Stimulated activated CD4-positive, alpha-beta T cell treated with anti-CD3 and anti-CD28 coated beads, Interleukin-1b, Interleukin-23, amount 100 ng/mL, for 24 hours (primary cell): ENCODE measurements around the gene PROX1.

ENCODE experiments used
- DNase-seq, 4 experiments: peaks; one replicate each; pipeline ENCODE4 v3.0.0-alpha.2; 2020; ENCODE audit warnings: low read depth in 4 of 4, low spot score in 1 of 4

The PROX1 gene

DNA sequence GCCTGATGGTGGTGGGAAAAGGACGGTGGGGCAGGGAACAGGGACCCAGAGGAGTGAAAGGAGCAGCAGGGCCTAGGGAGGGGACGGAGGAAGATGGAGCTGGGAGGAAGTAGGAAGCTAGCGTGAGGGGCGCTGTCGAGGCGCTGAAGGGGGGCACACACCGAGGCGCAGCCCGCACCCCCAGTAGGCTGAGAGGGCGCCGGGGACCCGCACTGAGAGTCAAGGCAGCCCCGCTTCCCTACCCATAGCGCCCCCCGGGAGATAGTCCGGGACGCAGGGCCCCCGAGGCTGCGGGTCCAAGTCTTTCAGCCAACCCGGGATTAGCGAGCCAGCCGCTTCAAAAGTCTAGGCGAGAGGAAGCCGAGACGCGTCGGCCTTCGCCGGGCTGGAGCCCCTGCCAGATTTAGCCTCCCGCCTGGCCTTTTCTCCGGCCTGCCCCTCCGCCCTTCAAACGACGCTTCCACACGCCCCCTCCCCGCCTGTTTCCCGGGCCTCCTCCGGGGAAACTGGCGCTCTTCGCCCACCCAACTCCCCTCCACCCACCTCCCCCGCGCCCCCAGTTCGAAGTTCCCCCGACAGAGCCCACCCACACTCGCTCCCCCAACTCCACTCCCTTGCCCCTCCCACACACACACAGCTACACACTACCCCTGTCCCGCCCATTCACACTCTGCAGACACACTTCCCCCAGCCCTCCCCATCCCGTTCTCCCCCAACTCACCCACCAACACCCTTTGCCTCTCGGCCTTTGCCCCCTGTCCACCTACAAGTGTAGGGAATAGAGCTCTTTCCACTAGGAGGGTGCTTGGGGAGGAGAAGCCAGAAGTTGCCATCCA lies 7.8 kb upstream of the PROX1 start:
- DNase-seq = no peak

DNA sequence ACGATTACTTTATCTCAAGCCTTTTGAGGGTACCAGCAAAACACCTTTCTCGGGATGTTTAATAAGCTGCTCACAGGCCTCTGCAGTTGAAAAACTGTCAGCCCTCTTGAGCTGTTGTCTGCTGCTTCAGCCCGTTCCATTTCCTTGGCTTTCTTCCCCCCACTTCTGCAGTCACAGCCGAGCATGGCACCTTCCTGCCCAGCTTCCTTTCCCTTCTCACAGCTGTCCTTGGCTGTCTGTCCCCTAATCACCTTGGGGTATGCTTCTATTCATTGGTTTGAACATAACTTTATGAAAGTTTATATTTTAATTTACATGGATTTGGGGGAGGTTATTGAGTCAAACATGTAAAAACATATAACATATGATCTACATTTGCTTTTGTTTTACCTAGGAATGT lies 6.9 kb upstream of the PROX1 start:
- no peak for DNase-seq

DNA sequence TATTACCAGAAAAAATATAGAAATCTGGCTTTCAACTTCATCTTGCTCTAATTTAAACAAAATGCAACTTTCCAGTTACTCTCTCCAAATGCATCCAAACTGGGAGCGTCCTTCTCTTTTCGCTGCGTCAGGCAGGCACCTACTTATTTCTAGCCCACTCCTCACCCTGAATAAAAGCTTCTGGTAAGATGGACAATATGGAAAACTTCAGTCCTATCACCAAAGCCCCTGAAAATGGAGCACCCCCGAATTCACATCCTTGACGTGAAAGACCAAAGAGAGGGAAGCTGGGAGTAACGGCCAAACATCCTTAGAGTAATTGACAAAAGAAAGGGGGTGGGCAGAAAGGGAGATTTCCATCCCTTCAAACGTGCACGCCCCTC lies 5.5 kb upstream of the PROX1 start:
- no peak for DNase-seq

DNA sequence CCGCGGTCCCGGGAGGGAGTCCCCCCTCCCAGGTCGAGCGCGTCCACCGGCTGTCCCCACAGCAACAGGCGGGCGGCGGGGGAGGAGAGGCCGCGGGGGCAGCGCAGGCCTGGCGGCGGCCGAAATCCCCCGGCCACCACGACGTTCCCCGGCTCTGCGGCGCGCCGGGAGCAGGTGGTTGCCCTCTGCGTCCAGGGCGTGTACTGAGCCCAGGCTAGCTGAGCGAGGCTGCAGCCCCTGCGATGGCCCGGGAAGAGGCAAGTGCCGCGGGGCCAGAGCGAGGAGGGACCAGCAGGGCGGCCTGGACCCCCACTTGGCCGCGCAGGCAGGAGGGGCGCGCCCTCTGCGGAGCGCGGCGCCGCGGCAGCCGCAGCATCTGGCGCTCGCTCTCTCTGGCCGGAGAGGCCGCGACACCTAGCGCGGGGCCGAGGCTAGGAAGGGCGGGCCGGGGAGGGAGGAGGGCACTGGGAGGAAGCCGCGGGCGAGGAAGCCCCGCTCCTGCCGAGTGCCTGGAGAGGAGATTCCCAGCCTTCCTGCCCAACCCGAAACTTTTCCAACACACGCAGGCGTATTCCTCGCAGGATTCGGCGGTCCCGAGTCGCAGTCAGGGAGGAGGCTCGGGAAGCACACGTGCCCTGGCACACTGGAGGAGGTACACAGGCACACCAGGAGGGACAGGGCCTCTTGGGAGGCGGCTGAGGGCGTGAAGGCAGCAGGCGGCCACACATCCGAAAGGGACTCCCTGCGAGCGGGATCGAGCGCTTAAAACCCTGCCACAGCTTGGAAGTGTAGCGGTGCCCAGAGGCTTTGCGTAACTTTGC lies 4.9 kb upstream of the PROX1 start:
- DNase-seq = no peak

DNA sequence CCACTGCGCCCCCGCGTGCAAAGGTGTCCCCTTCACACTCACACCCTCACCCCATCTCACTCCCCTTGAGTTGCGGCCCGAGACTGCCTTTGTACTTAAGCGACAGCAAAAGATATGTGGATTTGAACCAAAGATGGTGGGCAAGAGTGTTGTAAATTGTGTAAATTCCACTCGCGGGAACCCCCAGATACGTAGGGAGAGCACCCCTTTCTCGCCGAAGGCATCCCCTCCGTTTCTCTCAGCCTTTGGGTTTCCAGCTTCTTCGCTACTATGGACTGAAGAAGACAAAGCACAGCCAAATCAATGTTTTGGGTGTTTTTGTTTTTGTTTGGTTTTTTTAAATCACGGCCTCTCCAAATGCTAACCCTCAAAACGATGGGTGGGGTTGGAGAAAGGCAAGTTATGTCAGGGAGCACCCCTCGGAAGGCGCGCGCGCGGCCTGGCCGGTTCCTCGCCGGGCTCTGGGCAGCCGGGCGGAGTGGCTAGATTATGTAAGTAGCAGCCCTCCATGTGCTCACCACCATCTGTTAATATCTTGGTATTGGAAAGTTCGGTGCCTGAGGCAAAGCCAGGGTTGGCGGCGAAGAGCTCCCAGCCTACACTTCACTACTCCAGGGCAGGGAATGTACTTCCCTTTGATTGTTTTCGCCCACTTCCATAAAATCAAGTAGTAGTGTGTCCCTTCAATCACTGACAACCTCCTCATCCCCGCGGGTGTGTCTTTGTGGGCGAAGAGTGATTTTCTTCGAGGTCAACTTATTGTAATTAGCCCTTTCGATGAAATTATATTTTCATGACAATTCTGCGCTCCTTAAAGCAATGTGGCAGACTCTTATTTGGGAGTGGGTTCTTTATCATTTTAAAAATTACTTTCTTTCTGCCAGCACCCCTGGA lies 4.0 kb upstream of the PROX1 start:
- no peak for DNase-seq

DNA sequence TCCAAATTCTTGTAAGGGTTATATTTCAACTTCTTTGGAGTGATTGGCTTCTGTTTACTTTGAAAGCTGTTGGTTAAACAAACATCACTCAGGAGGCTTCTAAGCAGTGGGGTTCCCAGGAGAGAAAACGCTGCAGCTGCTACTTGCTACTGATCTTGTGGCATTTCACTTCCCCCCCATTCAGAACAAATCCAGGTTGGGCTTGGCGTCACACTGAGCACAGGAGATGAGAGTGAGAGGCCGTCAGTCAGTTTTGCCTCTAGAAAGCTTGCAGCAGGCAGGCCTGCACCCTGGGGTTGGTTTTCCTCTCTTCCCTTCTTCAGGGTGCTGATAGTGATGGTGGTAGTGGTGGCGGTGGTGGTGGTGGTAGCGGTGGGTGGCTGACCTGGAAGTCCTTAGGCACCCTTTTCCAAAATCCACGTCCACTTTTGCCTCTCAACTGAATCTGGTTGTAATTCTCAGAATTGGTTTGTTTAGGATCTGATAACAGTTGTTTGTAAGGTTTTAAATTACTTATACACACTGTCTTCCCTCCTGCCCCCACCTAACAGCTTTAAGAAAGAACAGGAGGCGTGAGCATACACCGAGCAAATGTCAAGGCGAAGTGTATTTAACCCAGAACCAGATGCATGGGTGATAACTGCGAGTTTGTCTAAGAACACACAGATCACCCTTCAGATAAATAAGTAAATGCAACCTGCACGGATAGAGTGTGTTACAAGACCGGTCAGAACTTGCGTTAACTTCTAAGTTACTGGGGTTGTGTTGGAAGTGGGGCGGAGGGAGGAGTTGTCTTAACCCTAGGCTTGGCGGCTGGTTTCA lies 3.2 kb upstream of the PROX1 start:
- DNase-seq = no peak

DNA sequence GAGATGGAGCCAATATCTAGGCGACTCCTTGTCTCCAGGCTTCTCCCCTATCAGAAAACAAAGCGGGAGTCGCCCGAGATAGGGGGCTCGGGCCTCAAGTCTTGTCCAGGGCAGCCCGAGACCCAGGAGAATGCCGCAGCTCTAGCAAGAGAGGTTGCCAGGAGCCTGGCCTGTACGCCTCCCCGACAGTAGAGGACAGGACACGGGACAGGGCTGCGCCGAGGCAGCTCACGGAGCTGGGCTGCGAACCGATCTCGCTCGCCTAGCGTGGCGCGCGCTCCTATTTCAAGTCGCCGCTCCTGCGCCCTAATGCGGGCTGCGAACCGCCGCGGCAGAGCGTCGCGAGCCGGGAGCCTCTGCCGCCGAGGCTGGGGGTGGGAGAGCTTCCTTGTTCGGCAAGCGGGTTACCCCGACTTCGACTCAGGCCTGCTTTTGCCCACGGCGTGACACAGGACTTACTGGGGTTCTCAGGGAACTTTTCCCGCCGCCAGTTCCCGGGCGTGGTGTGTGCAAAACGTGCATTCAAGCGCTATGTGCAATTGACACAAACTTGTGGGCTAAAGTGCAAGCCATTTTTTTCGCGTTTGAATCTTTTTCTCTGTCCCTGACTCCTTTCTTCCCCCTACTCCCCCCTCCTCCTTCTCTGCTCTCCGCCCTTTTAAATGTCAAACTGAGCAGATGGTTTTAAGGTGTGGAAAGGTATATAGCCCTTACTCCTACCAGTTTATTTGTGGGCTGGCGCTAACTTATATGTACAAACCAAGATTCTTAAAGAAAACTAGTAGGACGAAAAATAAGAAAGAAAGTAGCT lies 2.4 kb upstream of the PROX1 start:
- no peak for DNase-seq

DNA sequence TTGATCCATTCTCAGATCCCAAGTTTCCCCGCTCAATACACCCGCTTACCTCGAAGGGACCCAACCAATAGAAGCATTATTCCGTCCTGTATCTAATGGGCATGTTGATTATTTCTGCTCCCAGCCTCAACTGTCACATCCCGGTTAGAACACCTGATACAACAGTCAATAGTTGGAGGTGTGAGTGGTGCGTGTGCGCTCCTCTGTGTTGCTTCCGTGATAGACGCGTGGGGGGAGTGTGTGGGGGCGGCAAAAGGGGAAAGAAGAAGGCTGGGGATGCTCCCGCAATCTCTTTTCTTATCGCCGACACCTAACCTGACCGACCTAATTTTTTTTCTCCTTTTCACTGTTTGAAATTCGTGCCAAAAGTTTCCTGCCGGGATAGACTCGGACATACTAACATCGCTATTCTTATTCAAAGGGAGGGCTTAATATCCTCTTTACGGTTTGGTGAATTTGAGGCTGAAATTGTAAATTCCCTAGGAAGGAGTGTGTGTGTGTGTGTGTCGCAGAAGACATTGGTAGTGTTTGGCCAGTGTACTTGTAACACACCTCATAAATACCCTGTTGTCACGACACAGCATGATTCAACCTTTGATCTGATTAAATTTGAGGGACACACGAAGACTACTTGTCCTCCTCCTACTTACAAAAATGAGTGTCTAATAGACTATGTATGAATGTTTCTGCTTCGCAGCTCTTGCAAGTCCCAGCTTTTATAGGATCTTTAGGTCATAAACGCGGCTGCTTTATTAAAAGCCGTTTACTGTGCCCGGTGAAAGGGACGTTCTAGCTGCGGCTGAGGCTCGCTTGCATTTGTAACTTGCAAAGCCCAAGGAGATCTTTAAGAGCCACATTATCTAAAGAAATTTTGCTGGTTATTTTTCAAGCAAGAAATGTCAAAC lies 1.5 kb upstream of the PROX1 start:
- no peak for DNase-seq

DNA sequence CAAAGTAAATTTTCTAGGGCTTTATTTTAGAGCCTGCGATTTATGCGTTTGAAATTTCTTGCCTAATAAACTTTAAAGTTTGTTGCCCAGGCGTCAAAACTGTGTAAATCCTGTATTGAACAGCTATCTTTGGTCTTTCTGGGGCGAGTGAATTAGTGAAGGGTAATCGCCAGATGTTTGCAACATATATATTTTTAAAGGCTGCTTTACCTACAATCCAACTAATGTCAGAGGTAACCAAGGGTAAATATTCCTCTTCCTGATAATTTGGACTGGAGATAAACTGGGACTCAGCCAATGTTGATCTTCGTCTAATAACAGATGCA lies 885 bp upstream of the PROX1 start:
- no peak for DNase-seq

DNA sequence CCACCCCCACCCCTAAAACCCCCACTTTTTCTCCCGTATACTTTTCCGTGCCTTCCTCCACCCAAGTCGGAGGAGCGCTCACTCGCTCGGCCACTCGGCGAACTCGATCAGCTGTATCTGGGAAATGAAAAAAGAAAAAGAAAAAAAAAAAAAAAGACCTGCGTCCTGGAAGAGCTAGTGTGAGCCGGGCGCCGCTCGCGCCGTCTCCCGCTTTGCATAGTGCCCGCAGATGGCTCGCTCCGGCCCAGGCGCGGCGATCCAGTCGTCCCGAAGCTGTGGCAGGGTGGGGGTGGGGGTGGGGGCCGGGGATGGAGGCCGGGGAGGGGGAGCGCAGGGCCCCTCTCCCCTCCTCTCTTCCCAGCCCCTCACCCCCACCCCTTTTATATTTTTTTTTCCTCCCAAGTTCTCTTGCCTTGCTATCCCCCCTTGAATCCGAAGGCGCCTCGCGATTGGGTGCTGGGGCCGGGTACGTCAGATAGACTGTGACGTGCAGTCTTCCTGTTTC lies 299 bp upstream of the PROX1 start:
- DNase-seq = peak in 2 of 4 experiments; percentile 25 to 27

DNA sequence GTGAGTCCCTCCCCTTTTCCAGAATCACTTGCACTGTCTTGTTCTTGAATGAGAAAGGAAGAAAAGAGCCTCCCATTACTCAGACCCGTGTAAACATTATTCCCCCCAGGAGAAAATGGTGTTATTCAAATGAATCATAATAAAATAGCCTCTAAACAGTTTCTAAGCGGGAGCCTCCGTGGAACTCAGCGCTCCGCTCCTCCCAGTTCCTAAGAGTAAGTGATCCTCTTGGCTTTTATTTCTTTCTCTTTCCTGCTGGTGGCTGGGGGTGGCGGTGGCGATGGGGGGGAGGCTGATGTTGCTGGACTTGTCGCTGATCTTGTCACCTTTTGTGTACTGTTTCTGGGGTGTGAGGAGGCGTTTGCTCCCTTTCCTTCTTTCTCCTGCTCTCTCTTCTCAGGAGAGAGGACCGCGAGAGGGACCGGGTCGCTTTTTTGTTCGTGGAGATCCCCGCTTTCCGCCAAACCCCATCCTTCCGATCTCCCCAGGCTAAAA lies 781 bp downstream of the PROX1 start:
- no peak for DNase-seq

DNA sequence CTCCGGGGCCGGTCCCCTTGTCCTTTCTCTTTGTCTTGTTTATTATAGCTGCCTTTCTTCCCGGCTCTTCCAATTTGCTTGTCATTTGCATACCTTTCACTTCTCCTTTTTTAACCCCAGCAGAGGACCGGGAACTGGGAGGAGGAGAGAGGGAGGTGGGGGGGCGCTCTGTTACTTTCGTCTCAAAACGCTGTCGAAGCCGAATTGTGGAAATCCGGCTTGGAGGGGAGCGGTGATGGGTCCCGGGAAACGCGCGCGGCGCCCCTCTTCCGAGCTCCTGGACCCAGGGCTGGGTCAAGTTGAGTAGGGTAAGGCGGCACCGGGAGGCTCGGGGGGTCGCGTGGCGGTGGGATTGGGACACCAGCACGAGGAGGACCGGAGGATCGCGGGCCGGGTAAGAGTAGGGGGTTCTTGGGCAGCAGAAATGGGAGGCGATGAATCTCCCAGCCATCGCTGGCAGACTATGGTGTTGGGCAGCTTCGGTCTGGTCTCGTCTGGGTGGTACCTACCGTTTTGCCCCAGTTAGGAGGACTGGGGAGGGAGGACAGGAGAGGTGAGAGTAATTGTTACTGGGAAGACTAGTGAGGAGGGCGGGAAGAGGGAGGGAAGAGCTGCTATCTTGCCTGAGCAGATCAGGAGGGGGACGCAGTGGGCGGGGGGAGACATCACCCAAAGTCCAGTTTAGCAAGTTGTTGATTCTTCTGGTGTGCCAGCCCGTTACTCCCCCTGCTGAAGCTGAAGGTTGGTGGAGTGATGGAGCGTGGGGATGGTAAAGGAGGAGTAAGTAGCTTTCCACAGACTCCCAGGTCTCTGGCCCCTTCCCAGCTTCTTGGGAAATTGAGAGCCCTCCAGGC lies 1.5 kb downstream of the PROX1 start:
- DNase-seq = no peak

DNA sequence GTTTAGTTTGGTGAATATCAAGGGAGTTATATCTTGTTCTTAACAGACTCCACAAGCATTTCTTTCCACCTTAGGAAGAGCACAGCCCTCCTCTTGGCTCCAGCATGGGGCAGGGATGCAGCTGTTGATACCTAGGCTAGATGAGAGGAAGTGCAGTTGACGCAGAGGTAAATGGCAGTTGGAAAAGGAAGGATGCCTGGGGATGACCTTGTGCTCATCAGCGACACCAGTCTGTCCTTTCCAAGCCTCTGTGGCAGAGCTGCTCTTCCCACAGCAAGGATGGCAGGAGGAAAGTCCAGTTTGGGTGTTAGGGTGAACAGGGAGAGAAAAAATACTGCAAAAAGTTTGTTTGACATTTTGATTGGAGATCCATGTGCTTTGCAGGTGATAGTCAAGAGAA lies 6.2 kb downstream of the PROX1 start:
- DNase-seq = no peak

DNA sequence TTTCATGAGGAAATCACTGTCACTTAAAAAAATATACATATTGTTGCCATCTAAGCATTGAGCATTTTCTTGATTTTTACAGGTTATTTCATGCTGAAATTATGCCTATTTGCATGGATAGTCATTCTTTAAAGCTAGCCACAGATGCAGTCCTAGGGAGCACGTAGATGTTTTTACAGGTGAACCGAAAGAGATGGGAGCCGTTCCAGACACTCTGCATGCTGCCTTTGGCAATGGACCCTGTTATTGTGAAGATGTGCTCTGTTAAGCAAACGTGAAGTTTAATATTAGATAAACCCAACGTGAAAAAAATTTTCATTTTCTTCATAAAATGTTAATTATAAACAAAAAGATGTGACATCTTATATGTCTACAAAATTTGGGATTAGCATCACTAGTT lies 7.1 kb downstream of the PROX1 start:
- no peak for DNase-seq

DNA sequence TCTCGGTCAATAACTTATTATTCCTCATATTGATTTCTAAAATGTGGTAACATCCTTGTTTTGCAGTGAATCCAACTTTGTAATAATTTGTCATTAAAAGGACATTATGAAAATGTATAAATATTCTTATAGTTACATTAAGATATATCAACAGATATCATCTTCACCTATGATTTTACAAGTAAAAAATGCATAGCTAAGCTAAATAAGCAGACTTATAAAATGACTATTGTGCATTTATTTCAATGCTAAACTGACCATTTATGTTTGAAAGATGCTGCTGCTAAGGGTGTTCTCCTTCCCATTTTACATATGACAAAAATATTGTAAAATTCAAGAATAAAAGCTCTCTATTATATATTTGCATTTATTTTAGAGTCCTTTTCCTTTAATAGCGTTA lies 7.8 kb downstream of the PROX1 start:
- no peak for DNase-seq

DNA sequence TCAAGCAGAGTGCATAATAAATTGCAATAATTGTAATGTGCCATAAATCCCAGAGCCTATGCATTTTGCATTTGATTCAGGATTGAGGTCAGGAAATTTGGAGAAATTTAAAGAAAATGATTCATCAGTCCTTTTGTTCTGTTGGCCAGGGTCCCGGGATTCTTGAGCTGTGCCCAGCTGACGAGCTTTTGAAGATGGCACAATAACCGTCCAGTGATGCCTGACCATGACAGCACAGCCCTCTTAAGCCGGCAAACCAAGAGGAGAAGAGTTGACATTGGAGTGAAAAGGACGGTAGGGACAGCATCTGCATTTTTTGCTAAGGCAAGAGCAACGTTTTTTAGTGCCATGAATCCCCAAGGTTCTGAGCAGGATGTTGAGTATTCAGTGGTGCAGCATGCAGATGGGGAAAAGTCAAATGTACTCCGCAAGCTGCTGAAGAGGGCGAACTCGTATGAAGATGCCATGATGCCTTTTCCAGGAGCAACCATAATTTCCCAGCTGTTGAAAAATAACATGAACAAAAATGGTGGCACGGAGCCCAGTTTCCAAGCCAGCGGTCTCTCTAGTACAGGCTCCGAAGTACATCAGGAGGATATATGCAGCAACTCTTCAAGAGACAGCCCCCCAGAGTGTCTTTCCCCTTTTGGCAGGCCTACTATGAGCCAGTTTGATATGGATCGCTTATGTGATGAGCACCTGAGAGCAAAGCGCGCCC lies 8.7 kb downstream of the PROX1 start:
- DNase-seq = no peak
